Measurements from ENCODE around the gene TLR6. TPM values are rescaled to one million over a fixed set of nuclear protein-coding genes. Genes with fewer than 3 reads are reported as not detected.

Gene TLR6
- total and polyA plus RNA-seq, 10 of the 15 experiments (the other 5 are each of a cell fraction or from before 2014, with no cell fraction given), result 1.1 to 49.4 (median 12.5) TPM

GRCh38 chr4:38780833-38781484 lies 75.7 kb downstream of the TLR6 start (continued):
- TF ChIP-seq ZNF687 (IDR thresholded peaks at IDR 0.05) (no peak), NR2F1 (conservative IDR thresholded peaks at IDR 0.05) (no peak), SP1 (IDR thresholded peaks at IDR 0.05; ENCODE audit: low read depth, low read length) (no peak), PAX8 (IDR thresholded peaks at IDR 0.05) (no peak), TAF1 (IDR thresholded peaks at IDR 0.05; ENCODE audit: borderline replicate concordance, low read depth, low read length) (no peak), E2F8 (IDR thresholded peaks at IDR 0.05; ENCODE audit: low read depth, partially characterized antibody) (no peak), POLR2AphosphoS5 (IDR thresholded peaks at IDR 0.05; ENCODE audit: low read length) (0 out of 2 replicates have a peak, but pooled peaks have one; percentile 39), HDAC2 (IDR thresholded peaks at IDR 0.05) (0 out of 2 replicates have a peak, but pooled peaks have one; percentile 45), RFX5 (IDR thresholded peaks at IDR 0.05; ENCODE audit: low read depth, low read length) (no peak), RAD21 (IDR thresholded peaks at IDR 0.05; ENCODE audit: insufficient read depth, low read depth, low read length) (no peak)
- TF ChIP-seq, protein P1, sequence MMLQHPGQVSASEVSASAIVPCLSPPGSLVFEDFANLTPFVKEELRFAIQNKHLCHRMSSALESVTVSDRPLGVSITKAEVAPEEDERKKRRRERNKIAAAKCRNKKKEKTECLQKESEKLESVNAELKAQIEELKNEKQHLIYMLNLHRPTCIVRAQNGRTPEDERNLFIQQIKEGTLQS (IDR thresholded peaks at IDR 0.05; ENCODE audit: borderline replicate concordance, extremely low read depth, low read depth, low read length), result no peak
- TF ChIP-seq, protein P2, sequence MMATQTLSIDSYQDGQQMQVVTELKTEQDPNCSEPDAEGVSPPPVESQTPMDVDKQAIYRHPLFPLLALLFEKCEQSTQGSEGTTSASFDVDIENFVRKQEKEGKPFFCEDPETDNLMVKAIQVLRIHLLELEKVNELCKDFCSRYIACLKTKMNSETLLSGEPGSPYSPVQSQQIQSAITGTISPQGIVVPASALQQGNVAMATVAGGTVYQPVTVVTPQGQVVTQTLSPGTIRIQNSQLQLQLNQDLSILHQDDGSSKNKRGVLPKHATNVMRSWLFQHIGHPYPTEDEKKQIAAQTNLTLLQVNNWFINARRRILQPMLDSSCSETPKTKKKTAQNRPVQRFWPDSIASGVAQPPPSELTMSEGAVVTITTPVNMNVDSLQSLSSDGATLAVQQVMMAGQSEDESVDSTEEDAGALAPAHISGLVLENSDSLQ (IDR thresholded peaks at IDR 0.05), result no peak
- TF ChIP-seq, protein P3, sequence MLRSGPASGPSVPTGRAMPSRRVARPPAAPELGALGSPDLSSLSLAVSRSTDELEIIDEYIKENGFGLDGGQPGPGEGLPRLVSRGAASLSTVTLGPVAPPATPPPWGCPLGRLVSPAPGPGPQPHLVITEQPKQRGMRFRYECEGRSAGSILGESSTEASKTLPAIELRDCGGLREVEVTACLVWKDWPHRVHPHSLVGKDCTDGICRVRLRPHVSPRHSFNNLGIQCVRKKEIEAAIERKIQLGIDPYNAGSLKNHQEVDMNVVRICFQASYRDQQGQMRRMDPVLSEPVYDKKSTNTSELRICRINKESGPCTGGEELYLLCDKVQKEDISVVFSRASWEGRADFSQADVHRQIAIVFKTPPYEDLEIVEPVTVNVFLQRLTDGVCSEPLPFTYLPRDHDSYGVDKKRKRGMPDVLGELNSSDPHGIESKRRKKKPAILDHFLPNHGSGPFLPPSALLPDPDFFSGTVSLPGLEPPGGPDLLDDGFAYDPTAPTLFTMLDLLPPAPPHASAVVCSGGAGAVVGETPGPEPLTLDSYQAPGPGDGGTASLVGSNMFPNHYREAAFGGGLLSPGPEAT (IDR thresholded peaks at IDR 0.05; ENCODE audit: low read depth), result peak; percentile 56
- TF ChIP-seq, protein P4, sequence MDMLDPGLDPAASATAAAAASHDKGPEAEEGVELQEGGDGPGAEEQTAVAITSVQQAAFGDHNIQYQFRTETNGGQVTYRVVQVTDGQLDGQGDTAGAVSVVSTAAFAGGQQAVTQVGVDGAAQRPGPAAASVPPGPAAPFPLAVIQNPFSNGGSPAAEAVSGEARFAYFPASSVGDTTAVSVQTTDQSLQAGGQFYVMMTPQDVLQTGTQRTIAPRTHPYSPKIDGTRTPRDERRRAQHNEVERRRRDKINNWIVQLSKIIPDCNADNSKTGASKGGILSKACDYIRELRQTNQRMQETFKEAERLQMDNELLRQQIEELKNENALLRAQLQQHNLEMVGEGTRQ (IDR thresholded peaks at IDR 0.05; ENCODE audit: borderline replicate concordance, low read depth, low read length), result no peak
- TF ChIP-seq, protein P5, sequence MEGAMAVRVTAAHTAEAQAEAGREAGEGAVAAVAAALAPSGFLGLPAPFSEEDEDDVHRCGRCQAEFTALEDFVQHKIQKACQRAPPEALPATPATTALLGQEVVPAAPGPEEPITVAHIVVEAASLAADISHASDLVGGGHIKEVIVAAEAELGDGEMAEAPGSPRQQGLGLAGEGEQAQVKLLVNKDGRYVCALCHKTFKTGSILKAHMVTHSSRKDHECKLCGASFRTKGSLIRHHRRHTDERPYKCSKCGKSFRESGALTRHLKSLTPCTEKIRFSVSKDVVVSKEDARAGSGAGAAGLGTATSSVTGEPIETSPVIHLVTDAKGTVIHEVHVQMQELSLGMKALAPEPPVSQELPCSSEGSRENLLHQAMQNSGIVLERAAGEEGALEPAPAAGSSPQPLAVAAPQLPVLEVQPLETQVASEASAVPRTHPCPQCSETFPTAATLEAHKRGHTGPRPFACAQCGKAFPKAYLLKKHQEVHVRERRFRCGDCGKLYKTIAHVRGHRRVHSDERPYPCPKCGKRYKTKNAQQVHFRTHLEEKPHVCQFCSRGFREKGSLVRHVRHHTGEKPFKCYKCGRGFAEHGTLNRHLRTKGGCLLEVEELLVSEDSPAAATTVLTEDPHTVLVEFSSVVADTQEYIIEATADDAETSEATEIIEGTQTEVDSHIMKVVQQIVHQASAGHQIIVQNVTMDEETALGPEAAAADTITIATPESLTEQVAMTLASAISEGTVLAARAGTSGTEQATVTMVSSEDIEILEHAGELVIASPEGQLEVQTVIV (IDR thresholded peaks at IDR 0.05; ENCODE audit: borderline replicate concordance, partially characterized antibody), result no peak
